WTC11 (cell line): Measurements from ENCODE around the gene EVA1A. TPM values are rescaled to one million over a fixed set of nuclear protein-coding genes. Genes with fewer than 3 reads are reported as not detected.
A peak's percentile ranks its signal among the peaks of the same experiment; 100 is the strongest.

Experiments used
- ATAC-seq: fragments of 200-7000 bp; cut with Tn5 transposase; 2 replicates; pipeline ENCODE4 v1.10.0; 2021; ENCODE audit warnings: mild to moderate bottlenecking, moderate library complexity
- CTCF ChIA-PET: fragments of 300-600 bp; sonication (Branson Sonifier 250); formaldehyde crosslinking; loops from one replicate; lab custom pipeline; 2021; ENCODE audit warnings: antibody characterized with exemption; lab: Charles Lee
- POLR2A ChIA-PET: fragments of 350-600 bp; sonication (Branson Sonifier 250); formaldehyde crosslinking; loops from one replicate; lab custom pipeline; 2021; ENCODE audit warnings: antibody characterized with exemption; lab: Charles Lee
- DNase-seq: peaks from one replicate; pipeline ENCODE4 v3.0.0; 2021; ENCODE audit warnings: low spot score
- H3K27ac Mint-ChIP-seq: 2 replicates; pipeline ENCODE4 v1.8.0; 2021; ENCODE audit warnings: mixed read lengths
- H3K27me3 Mint-ChIP-seq: 2 replicates; pipeline ENCODE4 v1.8.0; 2021; ENCODE audit warnings: low read depth, mild to moderate bottlenecking, moderate library complexity, mixed read lengths
- H3K36me3 Mint-ChIP-seq: 2 replicates; pipeline ENCODE4 v1.8.0; 2021; ENCODE audit warnings: mixed read lengths
- H3K4me1 Mint-ChIP-seq: 2 replicates; pipeline ENCODE4 v1.8.0; 2022; ENCODE audit warnings: mixed read lengths
- H3K4me3 Mint-ChIP-seq: 2 replicates; pipeline ENCODE4 v1.8.0; 2021; ENCODE audit warnings: mild to moderate bottlenecking, moderate library complexity, mixed read lengths
- H3K9me3 Mint-ChIP-seq: 2 replicates; pipeline ENCODE4 v1.8.0; 2021; ENCODE audit warnings: mixed read lengths
- ESRRA ChIP-seq: sonication (generic); formaldehyde crosslinking; IDR thresholded peaks from 2 replicates; pipeline ENCODE4 v1.8.1; 2022; ENCODE audit warnings: mild to moderate bottlenecking, missing genetic modification reagents, borderline replicate concordance
- FOXK1 ChIP-seq: sonication (generic); formaldehyde crosslinking; IDR thresholded peaks from 2 replicates; pipeline ENCODE4 v1.8.0; 2022; ENCODE audit warnings: mild to moderate bottlenecking, moderate library complexity, missing genetic modification reagents
- GABPB1 ChIP-seq: sonication (generic); formaldehyde crosslinking; IDR thresholded peaks from 2 replicates; pipeline ENCODE4 v1.8.1; 2023; ENCODE audit warnings: mild to moderate bottlenecking, missing genetic modification reagents
- IRF2 ChIP-seq: sonication (generic); formaldehyde crosslinking; IDR thresholded peaks from 2 replicates; pipeline ENCODE4 v1.8.0; 2022; ENCODE audit warnings: low read depth, missing genetic modification reagents, borderline replicate concordance
- MXD4 ChIP-seq: fragments of 250-450 bp; sonication (Bioruptor Pico); IDR thresholded peaks from 2 replicates; pipeline ENCODE4 v1.8.0; 2021; ENCODE audit warnings: mild to moderate bottlenecking, moderate library complexity, borderline replicate concordance
- NFYB ChIP-seq: sonication (generic); formaldehyde crosslinking; conservative IDR thresholded peaks from 2 replicates; pipeline ENCODE4 v1.8.0; 2022; ENCODE audit warnings: low read depth, missing genetic modification reagents
- PRRX2 ChIP-seq: fragments of 250-450 bp; sonication (Bioruptor Pico); IDR thresholded peaks from 2 replicates; pipeline ENCODE4 v1.8.0; 2021; ENCODE audit warnings: mild to moderate bottlenecking
- ZNF121 ChIP-seq: sonication (generic); formaldehyde crosslinking; IDR thresholded peaks from 2 replicates; pipeline ENCODE4 v1.8.0; 2023; ENCODE audit warnings: missing genetic modification reagents
- ZNF317 ChIP-seq: sonication (generic); formaldehyde crosslinking; IDR thresholded peaks from 2 replicates; pipeline ENCODE4 v1.8.1; 2023; ENCODE audit warnings: low read depth, mild to moderate bottlenecking, moderate library complexity, missing genetic modification reagents, borderline replicate concordance
- ZNF671 ChIP-seq: fragments of 250-450 bp; sonication (Bioruptor Pico); IDR thresholded peaks from 2 replicates; pipeline ENCODE4 v1.8.0; 2021; ENCODE audit warnings: mild to moderate bottlenecking
- total RNA-seq: library from RNA; stranded (reverse); gene quantifications from 3 replicates; pipeline ENCODE4 v1.2.3, GENCODE V29; 2021
- TF ChIP-seq, protein P1 (sequence below): sonication (generic); formaldehyde crosslinking; IDR thresholded peaks from 2 replicates; pipeline ENCODE4 v1.8.0; 2022; ENCODE audit warnings: mild to moderate bottlenecking, missing genetic modification reagents
- TF ChIP-seq, protein P2 (sequence below): sonication (generic); formaldehyde crosslinking; IDR thresholded peaks from 2 replicates; pipeline ENCODE4 v1.8.0; 2023; ENCODE audit warnings: mild to moderate bottlenecking, missing genetic modification reagents
- TF ChIP-seq, protein P3 (sequence below): sonication (generic); formaldehyde crosslinking; conservative IDR thresholded peaks from 2 replicates; pipeline ENCODE4 v1.8.1; 2022; ENCODE audit warnings: mild to moderate bottlenecking, missing genetic modification reagents
- TF ChIP-seq, protein P4 (sequence below): sonication (generic); formaldehyde crosslinking; IDR thresholded peaks from 2 replicates; pipeline ENCODE4 v1.8.0; 2022; ENCODE audit warnings: mild to moderate bottlenecking, missing genetic modification reagents
- TF ChIP-seq, protein P5 (sequence below): sonication (generic); formaldehyde crosslinking; IDR thresholded peaks from 2 replicates; pipeline ENCODE4 v1.8.0; 2023; ENCODE audit warnings: missing genetic modification reagents
- TF ChIP-seq, protein P6 (sequence below): fragments of 250-450 bp; sonication (Bioruptor Pico); IDR thresholded peaks from 2 replicates; pipeline ENCODE4 v1.9.0; 2021; ENCODE audit warnings: mild to moderate bottlenecking, borderline replicate concordance
- TF ChIP-seq, protein P7 (sequence below): sonication (generic); formaldehyde crosslinking; IDR thresholded peaks from 2 replicates; pipeline ENCODE4 v1.8.1; 2022; ENCODE audit warnings: low read depth, mild to moderate bottlenecking, moderate library complexity, missing genetic modification reagents, borderline replicate concordance
- TF ChIP-seq, protein P8 (sequence below): sonication (generic); formaldehyde crosslinking; IDR thresholded peaks from 2 replicates; pipeline ENCODE4 v1.8.0; 2022; ENCODE audit warnings: mild to moderate bottlenecking, missing genetic modification reagents

Gene EVA1A
- total RNA-seq, 1 experiment from 2014 or later, result 4.1 TPM

DNA sequence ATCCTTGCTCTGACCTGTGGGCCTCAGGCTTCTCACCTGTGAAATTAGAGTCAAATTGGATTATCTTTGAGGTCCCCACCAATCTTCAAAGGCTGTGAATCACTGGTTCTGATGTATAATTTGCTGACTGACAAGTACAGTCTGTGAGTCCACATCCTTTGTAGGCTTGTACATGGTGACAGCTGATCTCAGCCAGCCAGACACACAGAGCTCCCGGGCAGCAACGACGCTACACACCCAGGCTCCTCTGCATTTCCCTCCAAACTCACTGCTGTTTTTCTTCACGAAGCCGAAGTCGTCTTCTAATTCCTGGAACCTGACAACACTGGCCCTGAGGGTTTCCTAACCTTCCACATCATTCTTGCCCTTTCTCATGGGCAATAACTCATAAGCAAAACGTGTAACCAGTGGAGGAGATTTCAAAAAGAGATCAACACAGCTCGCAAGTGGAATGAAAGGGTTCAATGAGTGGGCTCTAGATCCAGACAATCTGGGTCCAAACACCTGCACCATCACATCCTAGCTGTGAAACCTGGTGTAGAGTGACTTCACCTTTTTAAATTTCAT is 37.9 kb upstream of the EVA1A start:
- no peaks in the 10 kb centered on the region for H3K27me3 Mint-ChIP-seq
- DNase-seq (no peak), ATAC-seq (no peak)
- no peaks in the 10 kb centered on the region for H3K36me3 Mint-ChIP-seq
- no peak for TF ChIP-seq PRRX2 (CRISPR knock-in tag)
- no peak for TF ChIP-seq FOXK1
- no peak for TF ChIP-seq IRF2
- TF ChIP-seq, protein P1, sequence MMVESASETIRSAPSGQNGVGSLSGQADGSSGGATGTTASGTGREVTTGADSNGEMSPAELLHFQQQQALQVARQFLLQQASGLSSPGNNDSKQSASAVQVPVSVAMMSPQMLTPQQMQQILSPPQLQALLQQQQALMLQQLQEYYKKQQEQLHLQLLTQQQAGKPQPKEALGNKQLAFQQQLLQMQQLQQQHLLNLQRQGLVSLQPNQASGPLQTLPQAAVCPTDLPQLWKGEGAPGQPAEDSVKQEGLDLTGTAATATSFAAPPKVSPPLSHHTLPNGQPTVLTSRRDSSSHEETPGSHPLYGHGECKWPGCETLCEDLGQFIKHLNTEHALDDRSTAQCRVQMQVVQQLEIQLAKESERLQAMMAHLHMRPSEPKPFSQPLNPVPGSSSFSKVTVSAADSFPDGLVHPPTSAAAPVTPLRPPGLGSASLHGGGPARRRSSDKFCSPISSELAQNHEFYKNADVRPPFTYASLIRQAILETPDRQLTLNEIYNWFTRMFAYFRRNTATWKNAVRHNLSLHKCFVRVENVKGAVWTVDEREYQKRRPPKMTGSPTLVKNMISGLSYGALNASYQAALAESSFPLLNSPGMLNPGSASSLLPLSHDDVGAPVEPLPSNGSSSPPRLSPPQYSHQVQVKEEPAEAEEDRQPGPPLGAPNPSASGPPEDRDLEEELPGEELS (CRISPR knock-in tag), result no peak
- TF ChIP-seq, protein P2, sequence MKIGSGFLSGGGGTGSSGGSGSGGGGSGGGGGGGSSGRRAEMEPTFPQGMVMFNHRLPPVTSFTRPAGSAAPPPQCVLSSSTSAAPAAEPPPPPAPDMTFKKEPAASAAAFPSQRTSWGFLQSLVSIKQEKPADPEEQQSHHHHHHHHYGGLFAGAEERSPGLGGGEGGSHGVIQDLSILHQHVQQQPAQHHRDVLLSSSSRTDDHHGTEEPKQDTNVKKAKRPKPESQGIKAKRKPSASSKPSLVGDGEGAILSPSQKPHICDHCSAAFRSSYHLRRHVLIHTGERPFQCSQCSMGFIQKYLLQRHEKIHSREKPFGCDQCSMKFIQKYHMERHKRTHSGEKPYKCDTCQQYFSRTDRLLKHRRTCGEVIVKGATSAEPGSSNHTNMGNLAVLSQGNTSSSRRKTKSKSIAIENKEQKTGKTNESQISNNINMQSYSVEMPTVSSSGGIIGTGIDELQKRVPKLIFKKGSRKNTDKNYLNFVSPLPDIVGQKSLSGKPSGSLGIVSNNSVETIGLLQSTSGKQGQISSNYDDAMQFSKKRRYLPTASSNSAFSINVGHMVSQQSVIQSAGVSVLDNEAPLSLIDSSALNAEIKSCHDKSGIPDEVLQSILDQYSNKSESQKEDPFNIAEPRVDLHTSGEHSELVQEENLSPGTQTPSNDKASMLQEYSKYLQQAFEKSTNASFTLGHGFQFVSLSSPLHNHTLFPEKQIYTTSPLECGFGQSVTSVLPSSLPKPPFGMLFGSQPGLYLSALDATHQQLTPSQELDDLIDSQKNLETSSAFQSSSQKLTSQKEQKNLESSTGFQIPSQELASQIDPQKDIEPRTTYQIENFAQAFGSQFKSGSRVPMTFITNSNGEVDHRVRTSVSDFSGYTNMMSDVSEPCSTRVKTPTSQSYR (CRISPR knock-in tag), result no peak
- TF ChIP-seq, protein P3, sequence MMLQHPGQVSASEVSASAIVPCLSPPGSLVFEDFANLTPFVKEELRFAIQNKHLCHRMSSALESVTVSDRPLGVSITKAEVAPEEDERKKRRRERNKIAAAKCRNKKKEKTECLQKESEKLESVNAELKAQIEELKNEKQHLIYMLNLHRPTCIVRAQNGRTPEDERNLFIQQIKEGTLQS (CRISPR knock-in tag), result no peak
- no peak for TF ChIP-seq ZNF317
- H3K9me3 Mint-ChIP-seq, result no peaks in the 10 kb centered on the region
- CTCF ChIA-PET, result no interaction called here
- POLR2A ChIA-PET, result no interaction called here
- no peaks in the 10 kb centered on the region for H3K4me1 Mint-ChIP-seq
- no peak overlapping the region for H3K27ac Mint-ChIP-seq
- no peak overlapping the region for H3K4me3 Mint-ChIP-seq

DNA sequence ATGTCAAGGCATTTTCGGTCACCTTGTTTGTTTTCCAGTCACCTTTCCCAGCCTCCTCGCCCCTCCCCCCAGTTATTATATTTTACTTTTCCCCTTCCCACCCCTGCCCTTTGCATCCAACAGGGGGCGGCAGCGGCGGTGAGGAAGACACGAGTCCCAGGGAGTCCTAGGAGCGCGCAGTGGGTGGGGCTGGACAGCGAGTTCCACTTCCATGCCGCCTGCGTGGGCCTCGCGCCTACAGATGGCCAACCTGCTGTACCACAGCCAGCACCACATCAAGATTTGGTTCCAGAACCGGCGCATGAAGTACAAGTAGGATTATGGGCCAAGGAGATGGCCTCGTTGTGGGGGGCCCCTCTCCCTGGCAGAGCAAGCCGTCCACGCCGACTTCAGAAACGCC is 37.2 kb upstream of the EVA1A start:
- ChIA-PET CTCF (interaction anchor here (0.8 to 1.2 kb wide), 2 partner anchors 11 to 30 kb away, joined by 3 read pairs; no protein-coding TSS in a partner anchor), POLR2A (no interaction called here)

DNA sequence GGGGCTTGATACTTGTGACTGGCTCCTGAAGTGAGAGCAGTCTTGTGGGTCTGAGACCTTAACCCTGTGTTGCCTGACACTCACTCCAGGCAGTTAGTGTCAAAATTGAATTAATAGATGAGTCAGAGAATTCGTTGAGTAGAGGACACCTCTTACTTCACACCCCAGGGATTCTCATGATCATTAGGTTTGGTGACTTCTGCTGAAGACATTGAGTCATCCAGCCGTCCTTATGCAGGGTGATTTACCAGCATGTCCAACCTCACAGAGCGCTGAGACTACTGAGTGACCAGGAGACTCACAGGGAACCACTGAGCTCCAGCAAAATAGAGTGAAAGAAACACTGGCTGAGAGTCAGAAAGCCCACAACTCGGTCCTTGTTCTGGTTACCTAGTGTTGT is 36.0 kb upstream of the EVA1A start:
- no peak for DNase-seq
- no peak for ATAC-seq
- H3K27ac Mint-ChIP-seq, result no peak overlapping the region
- TF ChIP-seq, protein P4, sequence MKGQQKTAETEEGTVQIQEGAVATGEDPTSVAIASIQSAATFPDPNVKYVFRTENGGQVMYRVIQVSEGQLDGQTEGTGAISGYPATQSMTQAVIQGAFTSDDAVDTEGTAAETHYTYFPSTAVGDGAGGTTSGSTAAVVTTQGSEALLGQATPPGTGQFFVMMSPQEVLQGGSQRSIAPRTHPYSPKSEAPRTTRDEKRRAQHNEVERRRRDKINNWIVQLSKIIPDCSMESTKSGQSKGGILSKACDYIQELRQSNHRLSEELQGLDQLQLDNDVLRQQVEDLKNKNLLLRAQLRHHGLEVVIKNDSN (CRISPR knock-in tag), result no peak
- TF ChIP-seq, protein P5, sequence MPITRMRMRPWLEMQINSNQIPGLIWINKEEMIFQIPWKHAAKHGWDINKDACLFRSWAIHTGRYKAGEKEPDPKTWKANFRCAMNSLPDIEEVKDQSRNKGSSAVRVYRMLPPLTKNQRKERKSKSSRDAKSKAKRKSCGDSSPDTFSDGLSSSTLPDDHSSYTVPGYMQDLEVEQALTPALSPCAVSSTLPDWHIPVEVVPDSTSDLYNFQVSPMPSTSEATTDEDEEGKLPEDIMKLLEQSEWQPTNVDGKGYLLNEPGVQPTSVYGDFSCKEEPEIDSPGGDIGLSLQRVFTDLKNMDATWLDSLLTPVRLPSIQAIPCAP (CRISPR knock-in tag), result no peak
- TF ChIP-seq, protein P6, sequence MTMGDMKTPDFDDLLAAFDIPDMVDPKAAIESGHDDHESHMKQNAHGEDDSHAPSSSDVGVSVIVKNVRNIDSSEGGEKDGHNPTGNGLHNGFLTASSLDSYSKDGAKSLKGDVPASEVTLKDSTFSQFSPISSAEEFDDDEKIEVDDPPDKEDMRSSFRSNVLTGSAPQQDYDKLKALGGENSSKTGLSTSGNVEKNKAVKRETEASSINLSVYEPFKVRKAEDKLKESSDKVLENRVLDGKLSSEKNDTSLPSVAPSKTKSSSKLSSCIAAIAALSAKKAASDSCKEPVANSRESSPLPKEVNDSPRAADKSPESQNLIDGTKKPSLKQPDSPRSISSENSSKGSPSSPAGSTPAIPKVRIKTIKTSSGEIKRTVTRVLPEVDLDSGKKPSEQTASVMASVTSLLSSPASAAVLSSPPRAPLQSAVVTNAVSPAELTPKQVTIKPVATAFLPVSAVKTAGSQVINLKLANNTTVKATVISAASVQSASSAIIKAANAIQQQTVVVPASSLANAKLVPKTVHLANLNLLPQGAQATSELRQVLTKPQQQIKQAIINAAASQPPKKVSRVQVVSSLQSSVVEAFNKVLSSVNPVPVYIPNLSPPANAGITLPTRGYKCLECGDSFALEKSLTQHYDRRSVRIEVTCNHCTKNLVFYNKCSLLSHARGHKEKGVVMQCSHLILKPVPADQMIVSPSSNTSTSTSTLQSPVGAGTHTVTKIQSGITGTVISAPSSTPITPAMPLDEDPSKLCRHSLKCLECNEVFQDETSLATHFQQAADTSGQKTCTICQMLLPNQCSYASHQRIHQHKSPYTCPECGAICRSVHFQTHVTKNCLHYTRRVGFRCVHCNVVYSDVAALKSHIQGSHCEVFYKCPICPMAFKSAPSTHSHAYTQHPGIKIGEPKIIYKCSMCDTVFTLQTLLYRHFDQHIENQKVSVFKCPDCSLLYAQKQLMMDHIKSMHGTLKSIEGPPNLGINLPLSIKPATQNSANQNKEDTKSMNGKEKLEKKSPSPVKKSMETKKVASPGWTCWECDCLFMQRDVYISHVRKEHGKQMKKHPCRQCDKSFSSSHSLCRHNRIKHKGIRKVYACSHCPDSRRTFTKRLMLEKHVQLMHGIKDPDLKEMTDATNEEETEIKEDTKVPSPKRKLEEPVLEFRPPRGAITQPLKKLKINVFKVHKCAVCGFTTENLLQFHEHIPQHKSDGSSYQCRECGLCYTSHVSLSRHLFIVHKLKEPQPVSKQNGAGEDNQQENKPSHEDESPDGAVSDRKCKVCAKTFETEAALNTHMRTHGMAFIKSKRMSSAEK (CRISPR knock-in tag), result no peak
- TF ChIP-seq, protein P7, sequence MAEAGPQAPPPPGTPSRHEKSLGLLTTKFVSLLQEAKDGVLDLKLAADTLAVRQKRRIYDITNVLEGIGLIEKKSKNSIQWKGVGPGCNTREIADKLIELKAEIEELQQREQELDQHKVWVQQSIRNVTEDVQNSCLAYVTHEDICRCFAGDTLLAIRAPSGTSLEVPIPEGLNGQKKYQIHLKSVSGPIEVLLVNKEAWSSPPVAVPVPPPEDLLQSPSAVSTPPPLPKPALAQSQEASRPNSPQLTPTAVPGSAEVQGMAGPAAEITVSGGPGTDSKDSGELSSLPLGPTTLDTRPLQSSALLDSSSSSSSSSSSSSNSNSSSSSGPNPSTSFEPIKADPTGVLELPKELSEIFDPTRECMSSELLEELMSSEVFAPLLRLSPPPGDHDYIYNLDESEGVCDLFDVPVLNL (CRISPR knock-in tag), result no peak
- TF ChIP-seq NFYB (CRISPR knock-in tag), result no peak
- TF ChIP-seq ZNF671 (CRISPR knock-in tag), result no peak
- no peak for TF ChIP-seq ZNF121 (CRISPR knock-in tag)
- no peak for TF ChIP-seq ESRRA (CRISPR knock-in tag)

More for the DNA sequence above, 37.2 kb upstream of the EVA1A start:
- H3K9me3 Mint-ChIP-seq, result no peaks in the 10 kb centered on the region
- ATAC-seq (peak; percentile 48; the same call in 1 of the 2 replicates), DNase-seq (peak; percentile 26)
- H3K4me3 Mint-ChIP-seq, result no peak overlapping the region
- TF ChIP-seq, protein P8, sequence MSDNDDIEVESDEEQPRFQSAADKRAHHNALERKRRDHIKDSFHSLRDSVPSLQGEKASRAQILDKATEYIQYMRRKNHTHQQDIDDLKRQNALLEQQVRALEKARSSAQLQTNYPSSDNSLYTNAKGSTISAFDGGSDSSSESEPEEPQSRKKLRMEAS (CRISPR knock-in tag), result no peak
- TF ChIP-seq MXD4 (CRISPR knock-in tag) (no peak), GABPB1 (CRISPR knock-in tag) (no peak), NFYB (CRISPR knock-in tag) (no peak)
- no peak overlapping the region for H3K27ac Mint-ChIP-seq
- no peaks in the 10 kb centered on the region for H3K36me3 Mint-ChIP-seq
- H3K4me1 Mint-ChIP-seq, result no peaks in the 10 kb centered on the region
- no peaks in the 10 kb centered on the region for H3K27me3 Mint-ChIP-seq

More for the DNA sequence above, 36.0 kb upstream of the EVA1A start:
- Mint-ChIP-seq H3K27me3 (no peaks in the 10 kb centered on the region), H3K36me3 (no peaks in the 10 kb centered on the region), H3K4me1 (peaks cover 4% of the 10 kb centered on the region; the same call in 1 of the 2 replicates), H3K9me3 (no peaks in the 10 kb centered on the region), H3K4me3 (no peak overlapping the region)
- POLR2A ChIA-PET, result no interaction called here
- CTCF ChIA-PET, result interaction anchor here (1.2 to 2.1 kb wide), 2 partner anchors 12 kb away, joined by 3 to 6 read pairs; no protein-coding TSS in a partner anchor
